ENCODE results near the gene ERICH6. TPM values are rescaled to one million over a fixed set of nuclear protein-coding genes. Genes with fewer than 3 reads are reported as not detected.

Gene ERICH6
- total and polyA plus RNA-seq, 2 donors, result 0.02 to 0.14 TPM

- no peak for DNase-seq (ENCODE audit: low read depth in 6 of 9, low spot score in 9 of 9)
- WGBS, result 98% methylated on average over 3 of the region's 3 CpGs
- H3K27ac ChIP-seq (ENCODE audit: low read depth in 1 of 2, low read length in 1 of 2), result no peak overlapping the region
- no peaks in the 10 kb centered on the region for H3K36me3 ChIP-seq (ENCODE audit: control insufficient read depth in 2 of 2, insufficient read depth in 2 of 2, low read length in 1 of 2)
- H3K27me3 ChIP-seq (ENCODE audit: control insufficient read depth in 2 of 2, insufficient read depth in 1 of 2, low read length in 1 of 2), result no peaks in the 10 kb centered on the region
- H3K9me3 ChIP-seq (ENCODE audit: control insufficient read depth in 2 of 2, insufficient read depth in 1 of 2, low read length in 1 of 2), result peaks cover 0 to 11% of the 10 kb centered on the region in 2 donors
- H3K4me3 ChIP-seq (ENCODE audit: low read length in 2 of 2), result no peak overlapping the region
- H3K4me1 ChIP-seq (ENCODE audit: control insufficient read depth in 2 of 2, insufficient read depth in 2 of 2, low read length in 2 of 2), result no peaks in the 10 kb centered on the region
Measured at GRCh38 chr3:150673966-150674365, 29.8 kb downstream of the ERICH6 start.

DNA sequence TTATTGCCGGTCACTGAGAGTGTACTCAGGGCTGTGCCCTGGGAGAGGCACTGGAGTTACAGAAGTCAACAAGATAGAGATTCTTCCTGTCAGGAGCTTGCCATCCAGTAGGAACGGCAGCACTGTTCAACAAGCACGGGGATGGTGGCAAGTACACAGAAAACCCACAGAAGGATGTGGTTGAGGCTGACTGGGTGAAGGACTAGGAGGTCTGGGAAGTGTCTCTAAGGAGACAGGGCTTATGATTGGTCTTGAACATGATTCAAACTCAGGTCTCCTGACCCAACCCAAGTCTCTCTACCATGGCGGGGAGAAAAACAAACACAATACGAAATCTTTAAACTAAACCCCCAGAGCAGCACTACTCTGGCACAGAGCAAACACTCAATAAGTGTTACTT lies 37.6 kb downstream of the ERICH6 start:
- Histone ChIP-seq H3K36me3 (ENCODE audit: control insufficient read depth in 2 of 2, insufficient read depth in 2 of 2, low read length in 1 of 2) (no peaks in the 10 kb centered on the region), H3K27me3 (ENCODE audit: control insufficient read depth in 2 of 2, insufficient read depth in 1 of 2, low read length in 1 of 2) (no peaks in the 10 kb centered on the region), H3K4me3 (ENCODE audit: low read length in 2 of 2) (no peak overlapping the region), H3K4me1 (ENCODE audit: control insufficient read depth in 2 of 2, insufficient read depth in 2 of 2, low read length in 2 of 2) (no peaks in the 10 kb centered on the region), H3K27ac (ENCODE audit: low read depth in 1 of 2, low read length in 1 of 2) (no peak overlapping the region), H3K9me3 (ENCODE audit: control insufficient read depth in 2 of 2, insufficient read depth in 1 of 2, low read length in 1 of 2) (no peaks in the 10 kb centered on the region)
- WGBS, result 55% methylated on average over 5 of the region's 5 CpGs
- DNase-seq (ENCODE audit: low read depth in 6 of 9, low spot score in 9 of 9), result peak in 1 of 9 donors; percentile 14

GRCh38 chr3:150663461-150663860 lies 40.3 kb downstream of the ERICH6 start:
- no peaks in the 10 kb centered on the region for H3K4me1 ChIP-seq (ENCODE audit: control insufficient read depth in 2 of 2, insufficient read depth in 2 of 2, low read length in 2 of 2)
- no peaks in the 10 kb centered on the region for H3K9me3 ChIP-seq (ENCODE audit: control insufficient read depth in 2 of 2, insufficient read depth in 1 of 2, low read length in 1 of 2)
- no peak overlapping the region for H3K27ac ChIP-seq (ENCODE audit: low read depth in 1 of 2, low read length in 1 of 2)
- WGBS, result 98% methylated on average over 8 of the region's 8 CpGs
- no peaks in the 10 kb centered on the region for H3K27me3 ChIP-seq (ENCODE audit: control insufficient read depth in 2 of 2, insufficient read depth in 1 of 2, low read length in 1 of 2)
- DNase-seq (ENCODE audit: low read depth in 6 of 9, low spot score in 9 of 9), result no peak
- no peaks in the 10 kb centered on the region for H3K36me3 ChIP-seq (ENCODE audit: control insufficient read depth in 2 of 2, insufficient read depth in 2 of 2, low read length in 1 of 2)
- H3K4me3 ChIP-seq (ENCODE audit: low read length in 2 of 2), result no peak overlapping the region

DNA sequence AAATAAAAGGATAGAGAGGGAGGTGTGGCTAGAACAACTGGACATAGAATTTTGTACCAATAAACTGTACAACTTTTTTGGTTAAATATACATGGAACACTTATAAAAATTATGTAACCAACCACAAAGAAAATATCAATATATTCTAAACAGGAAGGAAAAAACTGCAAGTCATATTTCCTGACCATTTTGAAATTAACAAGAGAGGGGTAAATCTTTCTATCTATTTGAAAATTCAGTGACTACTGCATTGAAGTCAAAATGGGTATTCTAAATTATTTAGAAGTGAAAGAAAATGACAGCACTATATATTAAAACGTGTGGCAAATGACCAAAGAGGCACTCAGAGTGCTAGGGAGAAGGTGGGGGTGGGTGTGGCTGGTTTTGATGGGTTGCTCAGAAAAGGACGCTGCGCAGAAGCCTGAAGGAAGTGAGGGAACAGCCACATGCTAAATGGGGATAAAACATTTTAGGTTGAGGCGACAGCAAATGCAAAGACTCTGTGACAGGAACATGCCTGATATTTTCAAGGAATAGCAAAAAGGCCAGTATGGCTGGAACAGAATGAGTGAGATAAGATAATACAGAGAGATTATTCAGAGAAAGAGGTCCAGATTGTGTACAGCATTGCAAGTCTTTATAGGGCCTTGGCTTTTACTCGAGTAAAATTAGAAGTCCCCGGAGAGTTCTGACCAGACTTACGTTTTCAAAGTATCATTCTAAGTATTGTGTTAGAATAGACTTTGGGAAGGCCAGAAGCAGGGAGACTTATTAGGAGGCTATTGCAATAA lies 41.1 kb downstream of the ERICH6 start:
- no peaks in the 10 kb centered on the region for H3K9me3 ChIP-seq (ENCODE audit: control insufficient read depth in 2 of 2, insufficient read depth in 1 of 2, low read length in 1 of 2)
- H3K4me3 ChIP-seq (ENCODE audit: low read length in 2 of 2), result no peak overlapping the region
- no peaks in the 10 kb centered on the region for H3K27me3 ChIP-seq (ENCODE audit: control insufficient read depth in 2 of 2, insufficient read depth in 1 of 2, low read length in 1 of 2)
- 64% methylated on average over 7 of the region's 7 CpGs for WGBS
- DNase-seq (ENCODE audit: low read depth in 6 of 9, low spot score in 9 of 9), result no peak
- no peaks in the 10 kb centered on the region for H3K4me1 ChIP-seq (ENCODE audit: control insufficient read depth in 2 of 2, insufficient read depth in 2 of 2, low read length in 2 of 2)
- H3K27ac ChIP-seq (ENCODE audit: low read depth in 1 of 2, low read length in 1 of 2), result no peak overlapping the region
- no peaks in the 10 kb centered on the region for H3K36me3 ChIP-seq (ENCODE audit: control insufficient read depth in 2 of 2, insufficient read depth in 2 of 2, low read length in 1 of 2)

- DNase-seq (ENCODE audit: low read depth in 6 of 9, low spot score in 9 of 9), result no peak
- no peak overlapping the region for H3K4me3 ChIP-seq (ENCODE audit: low read length in 2 of 2)
- H3K9me3 ChIP-seq (ENCODE audit: control insufficient read depth in 2 of 2, insufficient read depth in 1 of 2, low read length in 1 of 2), result no peaks in the 10 kb centered on the region
- no peaks in the 10 kb centered on the region for H3K27me3 ChIP-seq (ENCODE audit: control insufficient read depth in 2 of 2, insufficient read depth in 1 of 2, low read length in 1 of 2)
- no peak overlapping the region for H3K27ac ChIP-seq (ENCODE audit: low read depth in 1 of 2, low read length in 1 of 2)
- no peaks in the 10 kb centered on the region for H3K36me3 ChIP-seq (ENCODE audit: control insufficient read depth in 2 of 2, insufficient read depth in 2 of 2, low read length in 1 of 2)
- no peaks in the 10 kb centered on the region for H3K4me1 ChIP-seq (ENCODE audit: control insufficient read depth in 2 of 2, insufficient read depth in 2 of 2, low read length in 2 of 2)
- 69% methylated on average over 4 of the region's 4 CpGs for WGBS
Measured at GRCh38 chr3:150656316-150656715, 47.4 kb downstream of the ERICH6 start.

- H3K9me3 ChIP-seq (ENCODE audit: control insufficient read depth in 2 of 2, insufficient read depth in 1 of 2, low read length in 1 of 2), result no peaks in the 10 kb centered on the region
- 96% methylated on average over 4 of the region's 4 CpGs for WGBS
- DNase-seq (ENCODE audit: low read depth in 6 of 9, low spot score in 9 of 9), result no peak
- H3K4me1 ChIP-seq (ENCODE audit: control insufficient read depth in 2 of 2, insufficient read depth in 2 of 2, low read length in 2 of 2), result no peaks in the 10 kb centered on the region
- H3K36me3 ChIP-seq (ENCODE audit: control insufficient read depth in 2 of 2, insufficient read depth in 2 of 2, low read length in 1 of 2), result no peaks in the 10 kb centered on the region
- no peaks in the 10 kb centered on the region for H3K27me3 ChIP-seq (ENCODE audit: control insufficient read depth in 2 of 2, insufficient read depth in 1 of 2, low read length in 1 of 2)
- no peak overlapping the region for H3K4me3 ChIP-seq (ENCODE audit: low read length in 2 of 2)
- H3K27ac ChIP-seq (ENCODE audit: low read depth in 1 of 2, low read length in 1 of 2), result no peak overlapping the region
Measured at GRCh38 chr3:150653110-150653561, 50.6 kb downstream of the ERICH6 start.

GRCh38 chr3:150640256-150640655 lies 63.5 kb downstream of the ERICH6 start:
- Histone ChIP-seq H3K27ac (ENCODE audit: low read depth in 1 of 2, low read length in 1 of 2) (no peak overlapping the region), H3K9me3 (ENCODE audit: control insufficient read depth in 2 of 2, insufficient read depth in 1 of 2, low read length in 1 of 2) (no peaks in the 10 kb centered on the region), H3K4me3 (ENCODE audit: low read length in 2 of 2) (no peak overlapping the region), H3K36me3 (ENCODE audit: control insufficient read depth in 2 of 2, insufficient read depth in 2 of 2, low read length in 1 of 2) (no peaks in the 10 kb centered on the region), H3K27me3 (ENCODE audit: control insufficient read depth in 2 of 2, insufficient read depth in 1 of 2, low read length in 1 of 2) (no peaks in the 10 kb centered on the region), H3K4me1 (ENCODE audit: control insufficient read depth in 2 of 2, insufficient read depth in 2 of 2, low read length in 2 of 2) (peaks cover 8 to 11% of the 10 kb centered on the region in 2 donors)
- no peak for DNase-seq (ENCODE audit: low read depth in 6 of 9, low spot score in 9 of 9)
- 98% methylated on average over 12 of the region's 12 CpGs for WGBS

- no peak overlapping the region for H3K4me3 ChIP-seq (ENCODE audit: low read length in 2 of 2)
- no peaks in the 10 kb centered on the region for H3K27me3 ChIP-seq (ENCODE audit: control insufficient read depth in 2 of 2, insufficient read depth in 1 of 2, low read length in 1 of 2)
- peaks cover 12 to 15% of the 10 kb centered on the region in 2 donors for H3K4me1 ChIP-seq (ENCODE audit: control insufficient read depth in 2 of 2, insufficient read depth in 2 of 2, low read length in 2 of 2)
- no peaks in the 10 kb centered on the region for H3K9me3 ChIP-seq (ENCODE audit: control insufficient read depth in 2 of 2, insufficient read depth in 1 of 2, low read length in 1 of 2)
- DNase-seq (ENCODE audit: low read depth in 6 of 9, low spot score in 9 of 9), result no peak
- 96% methylated on average over 5 of the region's 5 CpGs for WGBS
- H3K36me3 ChIP-seq (ENCODE audit: control insufficient read depth in 2 of 2, insufficient read depth in 2 of 2, low read length in 1 of 2), result no peaks in the 10 kb centered on the region
- no peak overlapping the region for H3K27ac ChIP-seq (ENCODE audit: low read depth in 1 of 2, low read length in 1 of 2)
Measured at GRCh38 chr3:150639262-150639661, 64.5 kb downstream of the ERICH6 start.

- Histone ChIP-seq H3K4me3 (ENCODE audit: low read length in 2 of 2) (no peak overlapping the region), H3K36me3 (ENCODE audit: control insufficient read depth in 2 of 2, insufficient read depth in 2 of 2, low read length in 1 of 2) (peaks cover 0 to 5% of the 10 kb centered on the region in 2 donors), H3K4me1 (ENCODE audit: control insufficient read depth in 2 of 2, insufficient read depth in 2 of 2, low read length in 2 of 2) (peaks cover 12 to 15% of the 10 kb centered on the region in 2 donors), H3K9me3 (ENCODE audit: control insufficient read depth in 2 of 2, insufficient read depth in 1 of 2, low read length in 1 of 2) (no peaks in the 10 kb centered on the region), H3K27me3 (ENCODE audit: control insufficient read depth in 2 of 2, insufficient read depth in 1 of 2, low read length in 1 of 2) (no peaks in the 10 kb centered on the region), H3K27ac (ENCODE audit: low read depth in 1 of 2, low read length in 1 of 2) (no peak overlapping the region)
- no peak for DNase-seq (ENCODE audit: low read depth in 6 of 9, low spot score in 9 of 9)
- 98% methylated on average over 5 of the region's 5 CpGs for WGBS
Measured at GRCh38 chr3:150636258-150636657, 67.5 kb downstream of the ERICH6 start.

All from thymus (tissue), 11 donors.